Fibroblast of pulmonary artery (primary cell): ENCODE measurements around the gene NARF.
"Not testable (repeated sequence)": the region's sequence is repeated elsewhere in the genome, so short reads cannot be mapped to it uniquely, and the experiment has no call there.

Experiments
- DNase-seq: peaks from one replicate; pipeline ENCODE4 v3.0.0-alpha.2; 2010; ENCODE audit warnings: low read depth
- H3K4me3 ChIP-seq: replicated peaks from 2 replicates; pipeline ENCODE4 v1.5.1; 2011; ENCODE audit warnings: low read depth, mild to moderate bottlenecking, control low read depth, low read length, moderate library complexity
- TF ChIP-seq, protein P1 (sequence below): IDR thresholded peaks from 2 replicates; pipeline ENCODE4 v1.5.1; 2011; ENCODE audit warnings: mild to moderate bottlenecking, control low read depth, low read length, inconsistent platforms; ENCODE audit errors: missing control alignments

Gene NARF

DNA sequence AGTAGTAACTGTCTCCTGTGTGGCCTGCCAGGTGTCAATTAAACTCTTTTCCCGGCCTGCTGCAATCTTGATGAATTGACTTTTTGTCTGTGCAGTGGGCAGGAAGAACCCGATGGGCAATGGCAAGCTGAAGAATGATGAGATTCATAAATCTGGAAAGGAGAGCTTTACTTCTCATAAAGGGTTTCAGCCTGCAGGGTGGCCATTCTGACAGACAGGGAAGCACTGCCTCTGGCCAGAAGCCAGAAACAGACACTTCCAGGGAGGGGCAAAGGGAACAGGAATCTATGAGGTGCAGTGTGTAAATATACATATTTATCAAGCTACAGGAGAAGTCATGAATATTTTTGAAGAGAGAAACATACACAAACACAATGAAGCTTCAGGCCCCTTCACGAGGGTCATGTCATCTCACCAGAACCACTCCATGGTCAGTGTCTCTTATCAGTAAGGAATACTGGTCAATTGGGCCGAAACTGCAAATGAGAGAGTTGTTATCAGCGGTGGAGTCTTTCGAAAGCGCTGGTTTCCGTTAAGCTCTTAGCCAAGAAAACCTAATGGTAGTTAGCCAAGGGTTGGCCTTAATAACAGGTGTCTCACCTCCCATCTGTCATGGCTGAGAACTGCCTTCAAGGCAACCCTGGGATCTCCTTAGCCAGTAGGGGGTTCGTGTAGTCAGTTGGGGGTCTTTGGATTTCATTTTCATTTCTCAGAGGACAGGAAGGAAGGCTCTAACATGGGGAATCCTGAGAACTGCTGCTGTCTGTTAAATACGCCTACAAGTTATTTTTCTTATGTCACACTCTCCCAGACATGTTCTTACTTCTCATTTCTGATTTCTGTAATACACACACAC is 1.2 kb upstream of the NARF start:
- DNase-seq: peak; percentile 39
- TF ChIP-seq, protein P1, sequence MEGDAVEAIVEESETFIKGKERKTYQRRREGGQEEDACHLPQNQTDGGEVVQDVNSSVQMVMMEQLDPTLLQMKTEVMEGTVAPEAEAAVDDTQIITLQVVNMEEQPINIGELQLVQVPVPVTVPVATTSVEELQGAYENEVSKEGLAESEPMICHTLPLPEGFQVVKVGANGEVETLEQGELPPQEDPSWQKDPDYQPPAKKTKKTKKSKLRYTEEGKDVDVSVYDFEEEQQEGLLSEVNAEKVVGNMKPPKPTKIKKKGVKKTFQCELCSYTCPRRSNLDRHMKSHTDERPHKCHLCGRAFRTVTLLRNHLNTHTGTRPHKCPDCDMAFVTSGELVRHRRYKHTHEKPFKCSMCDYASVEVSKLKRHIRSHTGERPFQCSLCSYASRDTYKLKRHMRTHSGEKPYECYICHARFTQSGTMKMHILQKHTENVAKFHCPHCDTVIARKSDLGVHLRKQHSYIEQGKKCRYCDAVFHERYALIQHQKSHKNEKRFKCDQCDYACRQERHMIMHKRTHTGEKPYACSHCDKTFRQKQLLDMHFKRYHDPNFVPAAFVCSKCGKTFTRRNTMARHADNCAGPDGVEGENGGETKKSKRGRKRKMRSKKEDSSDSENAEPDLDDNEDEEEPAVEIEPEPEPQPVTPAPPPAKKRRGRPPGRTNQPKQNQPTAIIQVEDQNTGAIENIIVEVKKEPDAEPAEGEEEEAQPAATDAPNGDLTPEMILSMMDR: no peak
- peak overlapping the region; percentile 79 for H3K4me3 ChIP-seq

DNA sequence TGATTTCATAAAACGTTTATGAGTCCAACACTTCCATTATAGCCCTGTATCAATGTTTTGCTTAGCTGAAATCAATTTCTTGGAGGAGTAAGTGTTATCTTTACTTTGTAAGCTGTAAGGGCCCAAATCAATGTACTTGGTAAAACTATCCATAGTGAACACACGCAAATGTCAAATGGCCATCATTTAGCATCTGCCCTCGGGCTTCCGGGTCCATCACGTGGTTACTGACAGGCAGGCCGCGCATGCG is 687 bp upstream of the NARF start:
- H3K4me3 ChIP-seq: peak overlapping the region; percentile 79
- no peak for DNase-seq
- TF ChIP-seq, protein P1: no peak

DNA sequence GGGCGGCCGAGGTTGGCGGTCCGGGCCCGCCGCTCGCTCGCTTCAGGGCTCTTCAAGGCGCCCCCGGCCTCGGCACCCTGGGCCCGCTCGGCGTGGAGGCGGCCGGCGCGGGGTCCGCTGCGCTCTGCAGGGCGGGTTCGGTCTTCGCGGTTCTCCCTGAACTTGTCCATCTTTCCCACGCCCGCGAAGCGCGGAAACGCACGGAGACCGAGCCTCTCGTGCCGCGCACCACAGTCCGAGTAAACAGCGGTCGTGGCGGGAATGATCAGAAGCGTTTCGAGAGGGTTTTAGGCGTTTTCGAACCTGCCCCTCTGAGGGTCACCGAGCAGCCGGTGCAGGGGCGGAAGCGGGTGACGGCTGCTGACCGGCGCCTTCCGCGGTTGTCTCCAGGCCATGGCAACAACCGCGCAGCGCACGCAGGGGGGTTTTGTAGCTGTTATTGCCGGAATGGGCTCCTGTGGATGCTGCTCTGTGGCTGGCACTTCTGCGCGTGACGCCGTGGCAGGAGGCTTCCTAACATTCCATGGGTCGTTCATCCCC is 414 bp downstream of the NARF start:
- peak; percentile 30 for DNase-seq
- TF ChIP-seq, protein P1: no peak
- H3K4me3 ChIP-seq: peak overlapping the region; percentile 79

GRCh38 chr17:82459936-82460335 is 1.4 kb downstream of the NARF start:
- H3K4me3 ChIP-seq, DNase-seq: not testable (repeated sequence)

DNA sequence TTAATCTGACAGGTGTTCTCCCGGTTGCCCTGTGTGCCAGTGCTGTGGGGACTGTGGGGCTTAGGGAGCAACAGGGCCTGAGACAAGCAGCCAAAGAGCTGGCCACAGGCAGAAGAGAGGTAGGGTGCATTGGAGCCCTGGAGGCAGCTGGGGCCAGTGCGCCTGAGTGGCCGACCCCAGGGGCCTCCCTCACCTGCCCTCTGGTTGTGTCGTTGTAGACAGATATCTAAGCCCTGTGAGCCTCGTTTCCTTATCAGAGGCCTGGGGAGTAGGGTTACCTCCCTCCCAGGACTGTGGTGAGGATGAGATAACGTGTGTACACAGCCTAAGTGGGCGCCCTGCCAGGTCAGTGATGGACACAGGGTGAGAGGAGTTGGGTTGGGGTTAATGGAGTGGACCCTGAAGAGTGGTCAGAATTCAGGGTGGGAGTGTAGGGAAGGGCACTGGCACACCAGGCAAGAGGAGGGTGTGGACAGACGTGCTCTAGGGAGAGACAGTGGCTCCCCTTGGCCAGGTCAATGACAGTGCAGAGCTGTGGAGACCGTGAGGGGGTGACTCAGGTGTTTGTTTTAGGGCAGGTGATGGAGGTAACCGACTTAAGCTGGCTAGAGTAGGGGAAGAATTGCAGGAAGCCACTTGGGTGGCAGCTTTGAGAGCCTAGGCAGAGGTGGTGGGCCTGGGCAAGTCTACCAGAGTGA is 3.4 kb downstream of the NARF start:
- TF ChIP-seq, protein P1: no peak
- no peak for DNase-seq
- H3K4me3 ChIP-seq: no peak overlapping the region

- no peak for DNase-seq
- TF ChIP-seq, protein P1: no peak
- H3K4me3 ChIP-seq: no peak overlapping the region
Observed at GRCh38 chr17:82463391-82463790, 4.8 kb downstream of the NARF start.

GRCh38 chr17:82463925-82464566 is 5.5 kb downstream of the NARF start:
- DNase-seq: no peak
- H3K4me3 ChIP-seq: no peak overlapping the region
- TF ChIP-seq, protein P1: no peak
